DOHH2 (cell line): ENCODE results near the gene TUBD1.
"Not testable (repeated sequence)": the region's sequence is repeated elsewhere in the genome, so short reads cannot be mapped to it uniquely, and the experiment has no call there.

Experiments used
- H3F3A ChIP-seq: fragments of 200-600 bp; sonication (generic), shearing (Covaris generic); 2 replicates; pipeline ENCODE4 v1.6.0; 2016; ENCODE audit warnings: antibody characterized with exemption, mild to moderate bottlenecking; ENCODE audit not compliant: control insufficient read depth, insufficient read depth
- H3K27ac ChIP-seq: fragments of 200-600 bp; sonication (generic); 2 replicates; pipeline ENCODE4 v1.5.1; 2014; ENCODE audit warnings: low read depth, mild to moderate bottlenecking, low read length, moderate library complexity
- H3K27me3 ChIP-seq: fragments of 200-600 bp; sonication (generic); 2 replicates; pipeline ENCODE4 v1.6.1; 2014; ENCODE audit warnings: mild to moderate bottlenecking, low read length, mixed read lengths; ENCODE audit not compliant: control insufficient read depth
- H3K36me3 ChIP-seq: fragments of 200-600 bp; sonication (generic); 2 replicates; pipeline ENCODE4 v1.6.1; 2014; ENCODE audit warnings: mild to moderate bottlenecking, low read length, moderate library complexity, mixed read lengths; ENCODE audit not compliant: control insufficient read depth
- H3K4me1 ChIP-seq: fragments of 200-600 bp; sonication (generic); 2 replicates; pipeline ENCODE4 v1.6.1; 2014; ENCODE audit warnings: mild to moderate bottlenecking, low read length, mixed read lengths; ENCODE audit not compliant: control insufficient read depth
- H3K4me2 ChIP-seq: fragments of 200-600 bp; sonication (generic); 2 replicates; pipeline ENCODE4 v1.6.0; 2014; ENCODE audit warnings: mild to moderate bottlenecking, low read length, moderate library complexity
- H3K4me3 ChIP-seq: fragments of 200-600 bp; sonication (generic); 2 replicates; pipeline ENCODE4 v1.5.1; 2014; ENCODE audit warnings: mild to moderate bottlenecking, low read length, mixed read lengths
- H3K79me2 ChIP-seq: fragments of 200-600 bp; sonication (generic); 2 replicates; pipeline ENCODE4 v1.6.1; 2014; ENCODE audit warnings: mild to moderate bottlenecking, low read length, mixed read lengths; ENCODE audit not compliant: control insufficient read depth
- H3K9me2 ChIP-seq: fragments of 200-600 bp; sonication (generic); replicated peaks from 2 replicates; pipeline ENCODE4 v1.6.1; 2014; ENCODE audit warnings: mild to moderate bottlenecking, low read length, mixed read lengths; ENCODE audit not compliant: control insufficient read depth
- H3K9me3 ChIP-seq: fragments of 200-600 bp; sonication (generic); 2 replicates; pipeline ENCODE4 v1.6.1; 2014; ENCODE audit warnings: antibody characterized with exemption, low read length, mixed read lengths; ENCODE audit not compliant: control insufficient read depth, insufficient read depth
- H4K20me1 ChIP-seq: fragments of 200-600 bp; sonication (generic); 2 replicates; pipeline ENCODE4 v1.6.0; 2014; ENCODE audit warnings: low read depth, mild to moderate bottlenecking, antibody characterized with exemption, low read length, moderate library complexity; ENCODE audit not compliant: control insufficient read depth, insufficient read depth
- EZH2phosphoT487 ChIP-seq: fragments of 200-600 bp; sonication (generic); IDR thresholded peaks from 2 replicates; pipeline ENCODE4 v1.6.1; 2017; ENCODE audit warnings: borderline replicate concordance, mild to moderate bottlenecking, antibody characterized with exemption, low read length, moderate library complexity, mixed read lengths
- TF ChIP-seq, protein P1 (sequence below): fragments of 200-600 bp; sonication (generic); IDR thresholded peaks from one replicate; pipeline ENCODE4 v1.5.1; 2014; ENCODE audit warnings: antibody characterized with exemption, mild to moderate bottlenecking, low read depth, low read length; ENCODE audit not compliant: poor library complexity, severe bottlenecking

The TUBD1 gene

DNA sequence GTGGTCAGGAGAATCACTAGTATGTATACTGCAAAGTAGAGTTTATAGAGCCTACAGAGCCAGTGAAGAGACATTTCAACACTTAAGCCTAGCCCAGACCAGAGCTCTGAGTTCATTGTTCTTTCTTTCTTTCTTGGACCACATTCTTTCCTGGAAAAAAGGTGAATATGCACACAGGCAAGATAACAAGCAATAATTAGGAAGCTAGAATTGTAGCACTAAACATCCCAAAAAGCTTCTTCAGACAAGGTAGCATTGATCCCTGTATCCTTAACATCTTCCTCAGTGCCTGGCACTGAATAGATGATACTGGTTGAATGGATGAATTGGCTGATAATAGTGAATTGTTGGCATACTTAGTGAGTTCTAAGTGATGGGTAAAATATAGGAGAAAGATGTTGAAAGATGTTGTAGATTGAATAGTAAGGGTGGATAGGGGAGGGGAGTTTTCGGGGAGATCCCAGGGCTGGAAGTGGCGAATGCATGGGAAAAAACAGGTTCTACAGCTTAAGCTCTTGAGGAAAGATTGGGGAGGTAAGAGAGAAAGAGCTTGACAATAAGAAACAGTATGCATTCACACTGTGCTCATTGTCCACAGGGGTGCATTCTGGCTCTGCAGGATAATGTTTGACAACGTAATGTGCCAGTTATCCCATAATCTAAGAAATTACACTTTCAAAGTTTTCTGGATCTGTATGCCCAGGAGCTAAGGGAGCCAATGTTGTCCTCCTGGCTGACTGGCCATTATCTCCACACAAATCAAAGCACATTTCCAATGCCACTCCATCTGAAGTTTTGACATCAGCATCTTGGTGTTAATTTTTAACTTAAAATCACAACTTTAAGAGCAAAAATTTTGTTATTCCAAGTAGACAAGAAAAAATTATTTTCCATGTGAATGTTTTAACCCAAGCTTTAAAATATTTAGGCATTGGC lies 35.6 kb downstream of the TUBD1 start:
- H3K4me2 ChIP-seq, result no peak overlapping the region
- peaks cover 7% of the 10 kb centered on the region for H3F3A ChIP-seq
- no peak for TF ChIP-seq EZH2phosphoT487
- TF ChIP-seq, protein P1, sequence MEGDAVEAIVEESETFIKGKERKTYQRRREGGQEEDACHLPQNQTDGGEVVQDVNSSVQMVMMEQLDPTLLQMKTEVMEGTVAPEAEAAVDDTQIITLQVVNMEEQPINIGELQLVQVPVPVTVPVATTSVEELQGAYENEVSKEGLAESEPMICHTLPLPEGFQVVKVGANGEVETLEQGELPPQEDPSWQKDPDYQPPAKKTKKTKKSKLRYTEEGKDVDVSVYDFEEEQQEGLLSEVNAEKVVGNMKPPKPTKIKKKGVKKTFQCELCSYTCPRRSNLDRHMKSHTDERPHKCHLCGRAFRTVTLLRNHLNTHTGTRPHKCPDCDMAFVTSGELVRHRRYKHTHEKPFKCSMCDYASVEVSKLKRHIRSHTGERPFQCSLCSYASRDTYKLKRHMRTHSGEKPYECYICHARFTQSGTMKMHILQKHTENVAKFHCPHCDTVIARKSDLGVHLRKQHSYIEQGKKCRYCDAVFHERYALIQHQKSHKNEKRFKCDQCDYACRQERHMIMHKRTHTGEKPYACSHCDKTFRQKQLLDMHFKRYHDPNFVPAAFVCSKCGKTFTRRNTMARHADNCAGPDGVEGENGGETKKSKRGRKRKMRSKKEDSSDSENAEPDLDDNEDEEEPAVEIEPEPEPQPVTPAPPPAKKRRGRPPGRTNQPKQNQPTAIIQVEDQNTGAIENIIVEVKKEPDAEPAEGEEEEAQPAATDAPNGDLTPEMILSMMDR, result no peak
- H3K27me3 ChIP-seq, result no peaks in the 10 kb centered on the region
- peaks cover 18% of the 10 kb centered on the region; the same call in 1 of the 2 replicates for H3K79me2 ChIP-seq
- no peaks in the 10 kb centered on the region for H4K20me1 ChIP-seq
- H3K9me2 ChIP-seq, result no peaks in the 10 kb centered on the region
- no peak overlapping the region for H3K27ac ChIP-seq
- H3K36me3 ChIP-seq, result 0 out of 2 replicates have a peak, but pooled peaks cover 2% of the 10 kb centered on the region
- H3K4me1 ChIP-seq, result peaks cover 18% of the 10 kb centered on the region
- H3K9me3 ChIP-seq, result no peaks in the 10 kb centered on the region
- no peak overlapping the region for H3K4me3 ChIP-seq

DNA sequence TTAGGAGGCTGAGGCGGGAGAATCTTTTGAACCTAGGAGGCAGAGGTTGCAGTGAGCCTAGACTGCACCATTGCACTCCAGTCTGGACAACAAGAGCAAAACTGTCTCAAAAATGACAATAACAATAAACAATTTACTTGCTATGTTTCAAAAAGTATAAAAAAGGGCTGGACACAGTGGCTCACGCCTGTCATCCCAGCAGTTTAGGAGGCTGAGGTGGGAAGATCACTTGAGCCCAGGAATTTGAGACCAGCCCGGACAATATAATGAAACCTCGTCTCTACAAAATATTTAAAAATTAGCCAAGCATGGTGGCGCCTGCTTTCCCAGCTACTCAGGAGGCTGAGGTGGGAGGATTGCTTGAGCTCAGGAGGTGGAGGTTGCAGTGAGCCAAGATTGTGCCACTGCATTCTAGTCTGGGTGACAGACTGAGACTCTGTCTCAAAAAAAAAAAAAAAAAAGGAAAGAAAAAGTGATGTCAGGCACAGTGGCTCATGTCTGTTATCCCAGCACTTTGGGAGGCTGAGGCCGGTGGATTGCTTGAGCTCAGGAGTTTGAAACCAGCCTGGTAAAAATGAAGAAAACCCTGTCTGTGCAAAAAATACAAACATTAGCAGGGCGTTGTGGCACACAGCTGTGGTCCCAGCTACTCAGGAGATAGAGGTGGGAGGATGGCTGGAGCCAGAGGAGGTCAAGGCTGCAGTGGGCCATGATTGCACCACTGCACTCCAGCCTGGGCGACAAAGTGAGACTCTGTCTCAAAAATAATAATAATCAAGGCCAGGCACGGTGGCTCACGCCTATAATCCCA lies 38.6 kb downstream of the TUBD1 start:
- H3K36me3 ChIP-seq, H3K9me3 ChIP-seq, H4K20me1 ChIP-seq, H3K27me3 ChIP-seq, H3K9me2 ChIP-seq: not testable (repeated sequence)
- peaks cover 18% of the 10 kb centered on the region; the same call in 1 of the 2 replicates for H3K79me2 ChIP-seq
- peak overlapping the region; percentile 38; the same call in 1 of the 2 replicates for H3K27ac ChIP-seq
- H3K4me1 ChIP-seq, result peaks cover 24% of the 10 kb centered on the region
- H3K4me2 ChIP-seq, result peak overlapping the region; percentile 57; the same call in 1 of the 2 replicates
- H3K4me3 ChIP-seq, result peak overlapping the region; percentile 16; the same call in 1 of the 2 replicates
- peaks cover 10% of the 10 kb centered on the region for H3F3A ChIP-seq

- no peaks in the 10 kb centered on the region for H4K20me1 ChIP-seq
- peak overlapping the region; percentile 57 for H3K4me2 ChIP-seq
- H3K4me3 ChIP-seq, result peak overlapping the region; percentile 16
- peaks cover 6% of the 10 kb centered on the region for H3F3A ChIP-seq
- TF ChIP-seq EZH2phosphoT487, result no peak
- TF ChIP-seq, protein P1, result peak; percentile 79
- peaks cover 32% of the 10 kb centered on the region for H3K4me1 ChIP-seq
- no peaks in the 10 kb centered on the region for H3K36me3 ChIP-seq
- H3K79me2 ChIP-seq, result peaks cover 18% of the 10 kb centered on the region; the same call in 1 of the 2 replicates
- no peaks in the 10 kb centered on the region for H3K9me2 ChIP-seq
- H3K27me3 ChIP-seq, result no peaks in the 10 kb centered on the region
- H3K9me3 ChIP-seq, result no peaks in the 10 kb centered on the region
- H3K27ac ChIP-seq, result peak overlapping the region; percentile 38
Observed at GRCh38 chr17:59853168-59853918, 39.4 kb downstream of the TUBD1 start.

- H3K4me2 ChIP-seq, result peak overlapping the region; percentile 57
- H3F3A ChIP-seq, H3K9me2 ChIP-seq, H3K27me3 ChIP-seq, H4K20me1 ChIP-seq, H3K9me3 ChIP-seq, H3K36me3 ChIP-seq: not testable (repeated sequence)
- peaks cover 37% of the 10 kb centered on the region for H3K4me1 ChIP-seq
- peaks cover 19% of the 10 kb centered on the region; the same call in 1 of the 2 replicates for H3K79me2 ChIP-seq
- peak overlapping the region; percentile 38; the same call in 1 of the 2 replicates for H3K27ac ChIP-seq
- peak overlapping the region; percentile 15 for H3K4me3 ChIP-seq
Observed at GRCh38 chr17:59852847-59853167, 39.9 kb downstream of the TUBD1 start.
